Measurements from ENCODE around the gene GMDS. TPM values are rescaled to one million over a fixed set of nuclear protein-coding genes. Genes with fewer than 3 reads are reported as not detected.

Gene GMDS
- polyA plus RNA-seq, 1 donor (not counting 4 experiments of a cell fraction or from before 2014, with no cell fraction given) = 22.1 TPM

DNA sequence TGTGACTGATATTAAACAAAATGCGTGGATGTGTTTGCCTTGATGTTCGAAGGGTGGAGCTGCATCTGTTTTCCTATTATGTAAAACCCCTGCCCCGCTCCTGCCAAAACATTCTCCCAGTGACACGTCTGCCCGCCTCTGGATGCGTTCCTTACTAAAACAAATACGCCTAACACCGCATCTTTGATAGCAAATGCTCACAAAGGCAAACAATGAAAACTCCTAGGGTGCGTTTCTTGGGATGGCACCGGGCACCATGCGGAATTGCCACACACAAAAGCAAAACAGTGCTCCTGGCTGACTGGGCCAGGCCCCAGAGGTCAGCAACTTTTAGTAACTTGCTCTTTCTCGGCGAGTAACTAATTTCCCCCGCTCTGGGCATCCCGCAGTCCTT is 644.6 kb downstream of the GMDS start:
- no peaks in the 10 kb centered on the region for H3K36me3 ChIP-seq (ENCODE audit: control insufficient read depth in 2 of 2, extremely low read depth in 1 of 2, insufficient read depth in 2 of 2, low read length in 2 of 2)
- no peak overlapping the region for H3K4me3 ChIP-seq (ENCODE audit: control insufficient read depth in 2 of 3, extremely low read depth in 1 of 3, insufficient read depth in 2 of 3, low read depth in 1 of 3, low read length in 3 of 3)
- no peaks in the 10 kb centered on the region for H3K79me2 ChIP-seq (ENCODE audit: control insufficient read depth, insufficient read depth, low read length)
- H3K4me2 ChIP-seq (ENCODE audit: control insufficient read depth, extremely low read depth, insufficient read depth, low read depth, low read length) = no peak overlapping the region
- dilution Hi-C loops (cut with MboI; ENCODE audit: extremely low pct_ligation_motif_present, low sequenced_read_pairs) = no loop called here
- no peaks in the 10 kb centered on the region for H3K9me1 ChIP-seq (ENCODE audit: control insufficient read depth, extremely low read depth, insufficient read depth, low read length)
- no peak overlapping the region for H3K9ac ChIP-seq (ENCODE audit: control insufficient read depth, extremely low read depth, insufficient read depth, low read length)
- H3K4me1 ChIP-seq (ENCODE audit: control insufficient read depth, extremely low read depth, insufficient read depth, low read length) = peaks cover 13% of the 10 kb centered on the region
- no peak for DNase-seq (ENCODE audit: low read depth, low spot score)
- TF ChIP-seq EZH2 (IDR thresholded peaks at IDR 0.05; ENCODE audit: low read length) = no peak
- TF ChIP-seq, protein P1, sequence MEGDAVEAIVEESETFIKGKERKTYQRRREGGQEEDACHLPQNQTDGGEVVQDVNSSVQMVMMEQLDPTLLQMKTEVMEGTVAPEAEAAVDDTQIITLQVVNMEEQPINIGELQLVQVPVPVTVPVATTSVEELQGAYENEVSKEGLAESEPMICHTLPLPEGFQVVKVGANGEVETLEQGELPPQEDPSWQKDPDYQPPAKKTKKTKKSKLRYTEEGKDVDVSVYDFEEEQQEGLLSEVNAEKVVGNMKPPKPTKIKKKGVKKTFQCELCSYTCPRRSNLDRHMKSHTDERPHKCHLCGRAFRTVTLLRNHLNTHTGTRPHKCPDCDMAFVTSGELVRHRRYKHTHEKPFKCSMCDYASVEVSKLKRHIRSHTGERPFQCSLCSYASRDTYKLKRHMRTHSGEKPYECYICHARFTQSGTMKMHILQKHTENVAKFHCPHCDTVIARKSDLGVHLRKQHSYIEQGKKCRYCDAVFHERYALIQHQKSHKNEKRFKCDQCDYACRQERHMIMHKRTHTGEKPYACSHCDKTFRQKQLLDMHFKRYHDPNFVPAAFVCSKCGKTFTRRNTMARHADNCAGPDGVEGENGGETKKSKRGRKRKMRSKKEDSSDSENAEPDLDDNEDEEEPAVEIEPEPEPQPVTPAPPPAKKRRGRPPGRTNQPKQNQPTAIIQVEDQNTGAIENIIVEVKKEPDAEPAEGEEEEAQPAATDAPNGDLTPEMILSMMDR (optimal IDR thresholded peaks at IDR 0.05 in 1 of 3, IDR thresholded peaks at IDR 0.05 in 1 of 3, conservative IDR thresholded peaks at IDR 0.05 in 1 of 3; ENCODE audit: extremely low read depth in 1 of 3, insufficient read depth in 2 of 3, low read length in 3 of 3) = no peak
- H2AFZ ChIP-seq (ENCODE audit: control insufficient read depth, low read length) = no peak overlapping the region
- peaks cover 21% of the 10 kb centered on the region for H3K27me3 ChIP-seq (ENCODE audit: control insufficient read depth, extremely low read depth, insufficient read depth, low read length)
- no peak for FAIRE-seq
- H3K9me3 ChIP-seq (ENCODE audit: control insufficient read depth, low read depth, low read length) = no peaks in the 10 kb centered on the region
- H4K20me1 ChIP-seq (ENCODE audit: control insufficient read depth, extremely low read depth, insufficient read depth, low read length) = no peaks in the 10 kb centered on the region
- no peak overlapping the region for H3K27ac ChIP-seq (ENCODE audit: control insufficient read depth, insufficient read depth, low read length)

DNA sequence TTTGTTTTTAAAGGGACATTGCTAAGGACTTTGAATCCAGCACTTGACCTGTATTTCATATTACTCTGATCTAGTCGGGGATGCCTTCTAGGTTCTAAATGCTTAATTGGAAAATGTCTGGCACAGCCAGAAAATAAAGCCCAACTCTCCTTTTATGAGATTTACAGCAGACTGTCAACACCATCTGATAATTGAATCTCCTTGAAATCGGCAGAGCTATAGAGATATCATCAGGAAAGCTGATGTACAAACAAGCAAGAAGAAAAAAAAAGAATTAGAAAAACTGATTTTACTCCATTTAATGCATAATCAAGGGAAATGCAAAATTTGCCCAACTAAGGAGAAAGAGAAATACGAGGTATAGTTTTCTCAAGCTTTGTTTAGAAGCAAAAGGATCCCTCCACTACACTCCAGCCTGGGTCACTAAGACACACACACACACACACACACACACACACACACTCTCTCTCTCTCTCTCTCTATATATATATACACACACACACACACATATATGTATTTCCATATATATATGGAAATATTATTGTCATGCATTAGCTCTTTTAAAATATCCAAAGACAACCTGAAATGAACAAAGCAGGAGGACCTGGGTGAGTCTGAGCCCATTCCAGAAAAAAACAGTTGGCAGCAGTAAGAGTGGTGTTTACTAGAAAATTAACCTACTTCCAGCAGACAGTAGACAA is 645.2 kb downstream of the GMDS start:
- H3K79me2 ChIP-seq (ENCODE audit: control insufficient read depth, insufficient read depth, low read length) = no peaks in the 10 kb centered on the region
- no peaks in the 10 kb centered on the region for H4K20me1 ChIP-seq (ENCODE audit: control insufficient read depth, extremely low read depth, insufficient read depth, low read length)
- H3K9me1 ChIP-seq (ENCODE audit: control insufficient read depth, extremely low read depth, insufficient read depth, low read length) = no peaks in the 10 kb centered on the region
- no peak overlapping the region for H3K9ac ChIP-seq (ENCODE audit: control insufficient read depth, extremely low read depth, insufficient read depth, low read length)
- H2AFZ ChIP-seq (ENCODE audit: control insufficient read depth, low read length) = no peak overlapping the region
- no peaks in the 10 kb centered on the region for H3K36me3 ChIP-seq (ENCODE audit: control insufficient read depth in 2 of 2, extremely low read depth in 1 of 2, insufficient read depth in 2 of 2, low read length in 2 of 2)
- no peak overlapping the region for H3K4me3 ChIP-seq (ENCODE audit: control insufficient read depth in 2 of 3, extremely low read depth in 1 of 3, insufficient read depth in 2 of 3, low read depth in 1 of 3, low read length in 3 of 3)
- peaks cover 13% of the 10 kb centered on the region for H3K4me1 ChIP-seq (ENCODE audit: control insufficient read depth, extremely low read depth, insufficient read depth, low read length)
- H3K27ac ChIP-seq (ENCODE audit: control insufficient read depth, insufficient read depth, low read length) = no peak overlapping the region
- H3K4me2 ChIP-seq (ENCODE audit: control insufficient read depth, extremely low read depth, insufficient read depth, low read depth, low read length) = no peak overlapping the region
- DNase-seq (ENCODE audit: low read depth, low spot score) = no peak
- no peak for FAIRE-seq
- TF ChIP-seq, protein P1 (optimal IDR thresholded peaks at IDR 0.05 in 1 of 3, IDR thresholded peaks at IDR 0.05 in 1 of 3, conservative IDR thresholded peaks at IDR 0.05 in 1 of 3; ENCODE audit: extremely low read depth in 1 of 3, insufficient read depth in 2 of 3, low read length in 3 of 3) = no peak
- no peak for TF ChIP-seq EZH2 (IDR thresholded peaks at IDR 0.05; ENCODE audit: low read length)
- H3K27me3 ChIP-seq (ENCODE audit: control insufficient read depth, extremely low read depth, insufficient read depth, low read length) = peaks cover 21% of the 10 kb centered on the region
- H3K9me3 ChIP-seq (ENCODE audit: control insufficient read depth, low read depth, low read length) = no peaks in the 10 kb centered on the region
- dilution Hi-C loops (cut with MboI; ENCODE audit: extremely low pct_ligation_motif_present, low sequenced_read_pairs) = no loop called here

All from keratinocyte (primary cell).